ENCODE results near the gene CIB2.

The CIB2 gene

DNA sequence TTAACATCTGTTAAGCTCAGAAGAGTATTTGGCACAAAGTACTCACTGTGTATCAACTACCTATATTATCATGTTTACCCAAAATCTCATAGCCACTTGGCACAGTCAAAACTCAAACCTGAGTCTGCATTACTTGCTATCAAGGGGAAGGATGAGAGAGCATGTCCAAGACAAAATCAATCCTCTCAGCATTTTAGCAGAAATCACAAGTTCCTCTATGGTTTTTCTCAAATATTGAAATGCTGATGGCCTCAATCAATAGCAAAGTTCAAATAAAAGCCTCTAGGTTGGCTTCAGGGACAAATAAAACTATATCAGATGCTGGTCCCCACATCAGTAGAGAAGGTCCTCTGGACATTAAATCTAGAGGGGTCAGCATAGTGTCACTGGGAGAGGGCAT lies 68.0 kb downstream of the CIB2 start:
- TF ChIP-seq RARB (CRISPR knock-in tag; IDR thresholded peaks at IDR 0.05) = no peak
- TF ChIP-seq CSDC2 (CRISPR knock-in tag; IDR thresholded peaks at IDR 0.05) = no peak
- TF ChIP-seq PPARA (CRISPR knock-in tag; IDR thresholded peaks at IDR 0.05; ENCODE audit: borderline replicate concordance) = no peak
- no peak for TF ChIP-seq SNAI2 (CRISPR knock-in tag; IDR thresholded peaks at IDR 0.05)
- TF ChIP-seq ZNF8 (CRISPR knock-in tag; IDR thresholded peaks at IDR 0.05) = no peak
- no peak for TF ChIP-seq ESRRG (CRISPR knock-in tag; IDR thresholded peaks at IDR 0.05)
- no peak for TF ChIP-seq CSRNP3 (CRISPR knock-in tag; IDR thresholded peaks at IDR 0.05)
- no peak for TF ChIP-seq ZFP30 (CRISPR knock-in tag; IDR thresholded peaks at IDR 0.05)
- TF ChIP-seq, protein P1, sequence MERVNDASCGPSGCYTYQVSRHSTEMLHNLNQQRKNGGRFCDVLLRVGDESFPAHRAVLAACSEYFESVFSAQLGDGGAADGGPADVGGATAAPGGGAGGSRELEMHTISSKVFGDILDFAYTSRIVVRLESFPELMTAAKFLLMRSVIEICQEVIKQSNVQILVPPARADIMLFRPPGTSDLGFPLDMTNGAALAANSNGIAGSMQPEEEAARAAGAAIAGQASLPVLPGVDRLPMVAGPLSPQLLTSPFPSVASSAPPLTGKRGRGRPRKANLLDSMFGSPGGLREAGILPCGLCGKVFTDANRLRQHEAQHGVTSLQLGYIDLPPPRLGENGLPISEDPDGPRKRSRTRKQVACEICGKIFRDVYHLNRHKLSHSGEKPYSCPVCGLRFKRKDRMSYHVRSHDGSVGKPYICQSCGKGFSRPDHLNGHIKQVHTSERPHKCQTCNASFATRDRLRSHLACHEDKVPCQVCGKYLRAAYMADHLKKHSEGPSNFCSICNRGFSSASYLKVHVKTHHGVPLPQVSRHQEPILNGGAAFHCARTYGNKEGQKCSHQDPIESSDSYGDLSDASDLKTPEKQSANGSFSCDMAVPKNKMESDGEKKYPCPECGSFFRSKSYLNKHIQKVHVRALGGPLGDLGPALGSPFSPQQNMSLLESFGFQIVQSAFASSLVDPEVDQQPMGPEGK (CRISPR knock-in tag; IDR thresholded peaks at IDR 0.05; ENCODE audit: borderline replicate concordance) = no peak
- TF ChIP-seq ZNF70 (CRISPR knock-in tag; IDR thresholded peaks at IDR 0.05) = no peak
- TF ChIP-seq TCF4 (CRISPR knock-in tag; IDR thresholded peaks at IDR 0.05; ENCODE audit: borderline replicate concordance) = no peak
- no peak for TF ChIP-seq ISL1 (CRISPR knock-in tag; IDR thresholded peaks at IDR 0.05)
- no peak for TF ChIP-seq ZNF565 (CRISPR knock-in tag; conservative IDR thresholded peaks at IDR 0.05; ENCODE audit: low read depth)
- TF ChIP-seq ARNTL (CRISPR knock-in tag; IDR thresholded peaks at IDR 0.05; ENCODE audit: borderline replicate concordance, low read depth) = no peak
- no peak for TF ChIP-seq BACH2 (CRISPR knock-in tag; IDR thresholded peaks at IDR 0.05; ENCODE audit: borderline replicate concordance)
- no peak for ATAC-seq

GRCh38 chr15:78061963-78062427 lies 69.2 kb downstream of the CIB2 start:
- ATAC-seq = no peak
- TF ChIP-seq TOX (CRISPR knock-in tag; IDR thresholded peaks at IDR 0.05; ENCODE audit: borderline replicate concordance) (no peak), ZNF70 (CRISPR knock-in tag; IDR thresholded peaks at IDR 0.05) (no peak)

- no peak for TF ChIP-seq CSDC2 (CRISPR knock-in tag; IDR thresholded peaks at IDR 0.05)
- no peak for TF ChIP-seq ZNF565 (CRISPR knock-in tag; conservative IDR thresholded peaks at IDR 0.05; ENCODE audit: low read depth)
- TF ChIP-seq GLIS3 (CRISPR knock-in tag; IDR thresholded peaks at IDR 0.05) = no peak
- no peak for TF ChIP-seq CSRNP3 (CRISPR knock-in tag; IDR thresholded peaks at IDR 0.05)
- no peak for TF ChIP-seq SNAI2 (CRISPR knock-in tag; IDR thresholded peaks at IDR 0.05)
- TF ChIP-seq ARNTL (CRISPR knock-in tag; IDR thresholded peaks at IDR 0.05; ENCODE audit: borderline replicate concordance, low read depth) = no peak
- TF ChIP-seq, protein P2, sequence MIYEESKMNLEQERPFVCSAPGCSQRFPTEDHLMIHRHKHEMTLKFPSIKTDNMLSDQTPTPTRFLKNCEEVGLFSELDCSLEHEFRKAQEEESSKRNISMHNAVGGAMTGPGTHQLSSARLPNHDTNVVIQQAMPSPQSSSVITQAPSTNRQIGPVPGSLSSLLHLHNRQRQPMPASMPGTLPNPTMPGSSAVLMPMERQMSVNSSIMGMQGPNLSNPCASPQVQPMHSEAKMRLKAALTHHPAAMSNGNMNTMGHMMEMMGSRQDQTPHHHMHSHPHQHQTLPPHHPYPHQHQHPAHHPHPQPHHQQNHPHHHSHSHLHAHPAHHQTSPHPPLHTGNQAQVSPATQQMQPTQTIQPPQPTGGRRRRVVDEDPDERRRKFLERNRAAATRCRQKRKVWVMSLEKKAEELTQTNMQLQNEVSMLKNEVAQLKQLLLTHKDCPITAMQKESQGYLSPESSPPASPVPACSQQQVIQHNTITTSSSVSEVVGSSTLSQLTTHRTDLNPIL (CRISPR knock-in tag; IDR thresholded peaks at IDR 0.05; ENCODE audit: low read depth) = no peak
- no peak for TF ChIP-seq ZC3H10 (CRISPR knock-in tag; IDR thresholded peaks at IDR 0.05)
- no peak for TF ChIP-seq PPARA (CRISPR knock-in tag; IDR thresholded peaks at IDR 0.05; ENCODE audit: borderline replicate concordance)
- no peak for TF ChIP-seq TCF4 (CRISPR knock-in tag; IDR thresholded peaks at IDR 0.05; ENCODE audit: borderline replicate concordance)
- TF ChIP-seq, protein P3, sequence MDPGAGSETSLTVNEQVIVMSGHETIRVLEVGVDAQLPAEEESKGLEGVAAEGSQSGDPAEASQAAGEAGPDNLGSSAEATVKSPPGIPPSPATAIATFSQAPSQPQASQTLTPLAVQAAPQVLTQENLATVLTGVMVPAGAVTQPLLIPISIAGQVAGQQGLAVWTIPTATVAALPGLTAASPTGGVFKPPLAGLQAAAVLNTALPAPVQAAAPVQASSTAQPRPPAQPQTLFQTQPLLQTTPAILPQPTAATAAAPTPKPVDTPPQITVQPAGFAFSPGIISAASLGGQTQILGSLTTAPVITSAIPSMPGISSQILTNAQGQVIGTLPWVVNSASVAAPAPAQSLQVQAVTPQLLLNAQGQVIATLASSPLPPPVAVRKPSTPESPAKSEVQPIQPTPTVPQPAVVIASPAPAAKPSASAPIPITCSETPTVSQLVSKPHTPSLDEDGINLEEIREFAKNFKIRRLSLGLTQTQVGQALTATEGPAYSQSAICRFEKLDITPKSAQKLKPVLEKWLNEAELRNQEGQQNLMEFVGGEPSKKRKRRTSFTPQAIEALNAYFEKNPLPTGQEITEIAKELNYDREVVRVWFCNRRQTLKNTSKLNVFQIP (CRISPR knock-in tag; IDR thresholded peaks at IDR 0.05; ENCODE audit: borderline replicate concordance, low read depth) = no peak
- no peak for TF ChIP-seq TOX (CRISPR knock-in tag; IDR thresholded peaks at IDR 0.05; ENCODE audit: borderline replicate concordance)
- no peak for TF ChIP-seq OSR1 (CRISPR knock-in tag; IDR thresholded peaks at IDR 0.05)
- TF ChIP-seq ZNF70 (CRISPR knock-in tag; IDR thresholded peaks at IDR 0.05) = no peak
- TF ChIP-seq ESRRG (CRISPR knock-in tag; IDR thresholded peaks at IDR 0.05) = no peak
- TF ChIP-seq ZFP3 (CRISPR knock-in tag; IDR thresholded peaks at IDR 0.05) = no peak
- TF ChIP-seq BACH2 (CRISPR knock-in tag; IDR thresholded peaks at IDR 0.05; ENCODE audit: borderline replicate concordance) = no peak
- no peak for TF ChIP-seq ISL1 (CRISPR knock-in tag; IDR thresholded peaks at IDR 0.05)
- no peak for TF ChIP-seq ZFP30 (CRISPR knock-in tag; IDR thresholded peaks at IDR 0.05)
- ATAC-seq = no peak
Measured at GRCh38 chr15:78060232-78060631, 71.0 kb downstream of the CIB2 start.
